DND-41 (cell line): Measurements from ENCODE around the gene NOBOX.

ENCODE experiments used
- EZH2 ChIP-seq: IDR thresholded peaks from 3 replicates; pipeline ENCODE4 v1.6.1; 2012; ENCODE audit warnings: borderline replicate concordance, low read depth, mild to moderate bottlenecking, moderate library complexity, low read length, inconsistent platforms; ENCODE audit not compliant: severe bottlenecking
- TF ChIP-seq, protein P1 (sequence below): IDR thresholded peaks from 2 replicates; pipeline ENCODE4 v1.5.1; 2012; ENCODE audit warnings: borderline replicate concordance, low read length, moderate library complexity, mild to moderate bottlenecking; ENCODE audit not compliant: poor library complexity, severe bottlenecking; ENCODE audit errors: extremely low read depth

DNA sequence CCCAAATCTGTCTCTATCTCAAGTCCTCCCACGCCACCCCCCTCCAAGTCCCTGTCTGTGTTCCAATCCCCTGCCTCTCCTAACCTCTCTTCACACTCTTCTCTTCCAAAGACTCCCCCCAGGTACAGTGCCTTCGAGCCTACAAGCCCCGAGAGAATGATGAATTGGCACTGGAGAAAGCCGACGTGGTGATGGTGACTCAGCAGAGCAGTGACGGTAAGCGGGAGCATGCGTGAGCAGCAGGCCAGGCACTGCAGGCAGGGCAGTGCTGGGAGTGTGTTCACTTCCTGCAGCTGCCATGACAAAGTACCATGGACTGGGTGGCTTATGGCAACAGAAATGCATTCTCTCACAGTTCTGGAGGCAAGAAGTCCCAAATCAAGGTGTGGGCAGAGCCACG is 24.8 kb downstream of the NOBOX start:
- TF ChIP-seq, protein P1, sequence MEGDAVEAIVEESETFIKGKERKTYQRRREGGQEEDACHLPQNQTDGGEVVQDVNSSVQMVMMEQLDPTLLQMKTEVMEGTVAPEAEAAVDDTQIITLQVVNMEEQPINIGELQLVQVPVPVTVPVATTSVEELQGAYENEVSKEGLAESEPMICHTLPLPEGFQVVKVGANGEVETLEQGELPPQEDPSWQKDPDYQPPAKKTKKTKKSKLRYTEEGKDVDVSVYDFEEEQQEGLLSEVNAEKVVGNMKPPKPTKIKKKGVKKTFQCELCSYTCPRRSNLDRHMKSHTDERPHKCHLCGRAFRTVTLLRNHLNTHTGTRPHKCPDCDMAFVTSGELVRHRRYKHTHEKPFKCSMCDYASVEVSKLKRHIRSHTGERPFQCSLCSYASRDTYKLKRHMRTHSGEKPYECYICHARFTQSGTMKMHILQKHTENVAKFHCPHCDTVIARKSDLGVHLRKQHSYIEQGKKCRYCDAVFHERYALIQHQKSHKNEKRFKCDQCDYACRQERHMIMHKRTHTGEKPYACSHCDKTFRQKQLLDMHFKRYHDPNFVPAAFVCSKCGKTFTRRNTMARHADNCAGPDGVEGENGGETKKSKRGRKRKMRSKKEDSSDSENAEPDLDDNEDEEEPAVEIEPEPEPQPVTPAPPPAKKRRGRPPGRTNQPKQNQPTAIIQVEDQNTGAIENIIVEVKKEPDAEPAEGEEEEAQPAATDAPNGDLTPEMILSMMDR: no peak
- TF ChIP-seq EZH2: no peak
